Fibroblast of lung (primary cell): Measurements from ENCODE around the gene SAMD3.

Source experiments
- CTCF ChIP-seq, 2 donors: IDR thresholded peaks in 1 of 2; conservative IDR thresholded peaks in 1 of 2; 1 replicate in 1 of 2; 2 replicates in 1 of 2; pipeline ENCODE4 v1.5.1; 2011 to 2012; ENCODE audit warnings: low read length in 2 of 2, control low read depth in 1 of 2, inconsistent platforms in 1 of 2, low read depth in 1 of 2, mild to moderate bottlenecking in 1 of 2
- EZH2 ChIP-seq: IDR thresholded peaks from 2 replicates; pipeline ENCODE4 v1.5.1; 2012; ENCODE audit warnings: low read length, control low read depth, mild to moderate bottlenecking; ENCODE audit errors: missing control alignments

GRCh38 chr6:130189531-130190397, 33.0 kb downstream of the SAMD3 start:
- no peak for TF ChIP-seq CTCF (conservative IDR thresholded peaks at IDR 0.05 in 1 of 2, IDR thresholded peaks at IDR 0.05 in 1 of 2; ENCODE audit: low read depth in 1 of 2, low read length in 2 of 2)
- no peak for TF ChIP-seq EZH2
